Trophoblast cell (in vitro differentiated cells and primary cell): Measurements from ENCODE around the gene LAMC3.

Experiments
- DNase-seq, 2 donors: peaks; one replicate each; pipeline ENCODE4 v3.0.0-alpha.2; 2016
- H2AFZ ChIP-seq: 2 replicates; pipeline ENCODE4 v1.6.1; 2013; ENCODE audit warnings: low read length, moderate library complexity, mild to moderate bottlenecking; ENCODE audit not compliant: insufficient read depth, poor library complexity
- H2AK5ac ChIP-seq: 2 replicates; pipeline ENCODE4 v1.6.1; 2013; ENCODE audit warnings: mild to moderate bottlenecking, low read length
- H2BK120ac ChIP-seq: 2 replicates; pipeline ENCODE4 v1.6.1; 2013; ENCODE audit warnings: low read length, mild to moderate bottlenecking, moderate library complexity; ENCODE audit not compliant: insufficient read depth, poor library complexity
- H2BK12ac ChIP-seq: 2 replicates; pipeline ENCODE4 v1.6.1; 2013; ENCODE audit warnings: mild to moderate bottlenecking, low read length, moderate library complexity
- H2BK5ac ChIP-seq: 2 replicates; pipeline ENCODE4 v1.6.1; 2013; ENCODE audit warnings: low read length, low read depth, moderate library complexity, mild to moderate bottlenecking; ENCODE audit not compliant: poor library complexity
- H3K14ac ChIP-seq: 2 replicates; pipeline ENCODE4 v1.6.1; 2013; ENCODE audit warnings: mild to moderate bottlenecking, low read length
- H3K18ac ChIP-seq: 2 replicates; pipeline ENCODE4 v1.6.1; 2013; ENCODE audit warnings: mild to moderate bottlenecking, low read length
- H3K23ac ChIP-seq: 2 replicates; pipeline ENCODE4 v1.6.1; 2013; ENCODE audit warnings: low read length
- H3K27ac ChIP-seq: 2 replicates; pipeline ENCODE4 v1.5.1; 2013; ENCODE audit warnings: low read depth, mild to moderate bottlenecking, inconsistent platforms, low read length, moderate library complexity
- H3K27me3 ChIP-seq: 2 replicates; pipeline ENCODE4 v1.6.1; 2013; ENCODE audit warnings: inconsistent platforms, mild to moderate bottlenecking, low read length, moderate library complexity; ENCODE audit not compliant: insufficient read depth
- H3K36me3 ChIP-seq, 2 experiments: 1 replicate in 1 of 2; 2 replicates in 1 of 2; pipeline ENCODE4 v1.6.1; 2013; ENCODE audit warnings: low read length in 2 of 2, mild to moderate bottlenecking in 2 of 2, moderate library complexity in 1 of 2; ENCODE audit not compliant: insufficient read depth in 2 of 2, control insufficient read depth in 1 of 2
- H3K4ac ChIP-seq: 2 replicates; pipeline ENCODE4 v1.6.1; 2013; ENCODE audit warnings: low read depth, mild to moderate bottlenecking, low read length, moderate library complexity
- H3K4me1 ChIP-seq, 2 experiments: 1 replicate in 1 of 2; 2 replicates in 1 of 2; pipeline ENCODE4 v1.6.1; 2013; ENCODE audit warnings: low read length in 2 of 2, mild to moderate bottlenecking in 2 of 2, moderate library complexity in 1 of 2; ENCODE audit not compliant: insufficient read depth in 2 of 2, control insufficient read depth in 1 of 2
- H3K4me2 ChIP-seq: 2 replicates; pipeline ENCODE4 v1.6.1; 2013; ENCODE audit warnings: inconsistent platforms, mild to moderate bottlenecking, low read length, moderate library complexity
- H3K4me3 ChIP-seq: 2 replicates; pipeline ENCODE4 v1.5.1; 2013; ENCODE audit warnings: mild to moderate bottlenecking, low read depth, low read length, inconsistent platforms
- H3K79me1 ChIP-seq: one replicate; pipeline ENCODE4 v1.6.1; 2013; ENCODE audit warnings: low read length
- H3K79me2 ChIP-seq: 2 replicates; pipeline ENCODE4 v1.6.1; 2013; ENCODE audit warnings: low read length, mild to moderate bottlenecking; ENCODE audit not compliant: control insufficient read depth, insufficient read depth, poor library complexity
- H3K9ac ChIP-seq: 2 replicates; pipeline ENCODE4 v1.6.1; 2013; ENCODE audit warnings: mild to moderate bottlenecking, low read length
- H3K9me3 ChIP-seq: 2 replicates; pipeline ENCODE4 v1.6.1; 2013; ENCODE audit warnings: low read depth, mild to moderate bottlenecking, control low read depth, inconsistent platforms, low read length; ENCODE audit not compliant: insufficient read depth
- H4K12ac ChIP-seq: 2 replicates; pipeline ENCODE4 v1.6.1; 2013; ENCODE audit warnings: low read depth, mild to moderate bottlenecking, low read length, moderate library complexity
- H4K8ac ChIP-seq: 2 replicates; pipeline ENCODE4 v1.6.1; 2013; ENCODE audit warnings: low read depth, mild to moderate bottlenecking, low read length, moderate library complexity
- H4K91ac ChIP-seq: one replicate; pipeline ENCODE4 v1.6.1; 2013; ENCODE audit warnings: low read depth, mild to moderate bottlenecking, low read length, moderate library complexity
- WGBS: extraction: QIAGEN DNeasy Blood & Tissue Kit; methylation state at CpG from one replicate; pipeline ENCODE4 v1.1.7; 2013; ENCODE audit warnings: missing lambda C conversion rate; ENCODE audit not compliant: insufficient read length, insufficient coverage; ENCODE audit errors: extremely low coverage; 5-methylcytosine and 5-hydroxymethylcytosine counted together

The LAMC3 gene

DNA sequence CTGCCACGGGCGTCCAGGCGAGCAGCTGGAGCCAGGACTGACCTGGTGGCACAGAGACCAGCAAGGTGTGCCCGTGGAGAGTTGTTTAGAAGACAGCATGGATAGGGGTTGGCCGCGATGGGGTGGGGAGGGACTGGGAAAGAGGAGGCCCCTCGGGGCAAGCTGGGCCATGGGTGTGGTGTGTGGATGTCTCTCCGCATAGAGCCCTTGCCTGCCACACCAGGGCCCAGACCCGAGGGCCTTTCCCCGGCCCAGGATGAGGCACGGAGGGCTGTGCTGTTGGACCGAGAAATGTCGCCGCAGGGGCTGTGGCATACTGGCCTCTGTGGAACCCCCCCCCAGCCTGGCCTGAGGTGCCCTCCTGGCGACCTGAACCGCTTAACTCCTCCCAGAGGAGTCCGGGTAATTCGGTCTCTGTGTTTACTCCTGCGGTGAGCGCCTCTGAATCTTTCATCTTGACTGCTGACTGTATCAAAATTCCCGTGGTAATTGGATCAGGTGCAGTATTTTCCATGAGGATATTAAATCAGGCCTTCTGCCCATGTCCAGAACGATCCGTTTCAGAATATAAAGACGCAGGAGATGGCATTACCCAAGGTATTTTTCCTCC, 22.5 kb upstream of the LAMC3 start:
- H3K4me1 ChIP-seq: no peaks in the 10 kb centered on the region
- H2AFZ ChIP-seq: no peak overlapping the region
- no peak overlapping the region for H4K91ac ChIP-seq
- no peak overlapping the region for H3K9ac ChIP-seq
- no peaks in the 10 kb centered on the region for H3K9me3 ChIP-seq
- no peak for DNase-seq
- no peaks in the 10 kb centered on the region for H3K36me3 ChIP-seq
- no peak overlapping the region for H2BK12ac ChIP-seq
- WGBS: no CpG with 5 or more reads among the region's 24 CpGs
- no peak overlapping the region for H2AK5ac ChIP-seq
- no peak overlapping the region for H4K8ac ChIP-seq
- no peak overlapping the region for H3K23ac ChIP-seq
- H3K27ac ChIP-seq: no peak overlapping the region
- no peaks in the 10 kb centered on the region for H3K79me2 ChIP-seq
- H3K4ac ChIP-seq: no peak overlapping the region
- no peak overlapping the region for H3K4me3 ChIP-seq
- no peak overlapping the region for H3K18ac ChIP-seq
- no peak overlapping the region for H3K4me2 ChIP-seq
- H3K27me3 ChIP-seq: no peaks in the 10 kb centered on the region
- no peak overlapping the region for H2BK5ac ChIP-seq
- H2BK120ac ChIP-seq: no peak overlapping the region
- no peak overlapping the region for H4K12ac ChIP-seq
- no peak overlapping the region for H3K14ac ChIP-seq
- H3K79me1 ChIP-seq: no peaks in the 10 kb centered on the region

DNA sequence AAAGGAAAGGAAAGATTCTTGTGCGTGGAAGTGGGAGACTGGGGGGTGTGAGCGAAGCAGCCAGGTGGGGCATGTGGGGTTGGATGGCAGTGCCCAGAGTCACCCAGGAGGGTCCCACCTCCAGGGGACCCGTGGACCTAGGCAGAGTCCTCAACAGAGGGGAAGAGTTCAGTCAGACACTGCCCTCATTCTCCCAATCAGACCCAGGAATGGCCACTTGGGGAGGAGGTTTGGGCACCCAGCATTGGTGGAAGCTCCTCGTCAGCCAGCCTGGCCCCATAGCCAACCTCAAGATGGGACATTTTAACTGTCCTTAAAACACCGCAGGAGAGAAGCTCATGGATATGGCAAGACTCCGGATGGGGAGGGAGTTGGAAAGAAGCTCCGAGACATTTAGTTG, 21.9 kb upstream of the LAMC3 start:
- H3K4me1 ChIP-seq: no peaks in the 10 kb centered on the region
- H2BK12ac ChIP-seq: no peak overlapping the region
- no peak overlapping the region for H3K23ac ChIP-seq
- H2AFZ ChIP-seq: no peak overlapping the region
- no peak overlapping the region for H3K14ac ChIP-seq
- no peak overlapping the region for H3K9ac ChIP-seq
- no peak for DNase-seq
- H2BK120ac ChIP-seq: no peak overlapping the region
- no CpG with 5 or more reads among the region's 7 CpGs for WGBS
- no peak overlapping the region for H3K4ac ChIP-seq
- no peaks in the 10 kb centered on the region for H3K79me2 ChIP-seq
- no peak overlapping the region for H3K27ac ChIP-seq
- no peaks in the 10 kb centered on the region for H3K9me3 ChIP-seq
- no peak overlapping the region for H2BK5ac ChIP-seq
- no peak overlapping the region for H4K91ac ChIP-seq
- H3K4me2 ChIP-seq: no peak overlapping the region
- H3K36me3 ChIP-seq: no peaks in the 10 kb centered on the region
- H3K27me3 ChIP-seq: no peaks in the 10 kb centered on the region
- H2AK5ac ChIP-seq: no peak overlapping the region
- H3K18ac ChIP-seq: no peak overlapping the region
- H3K4me3 ChIP-seq: no peak overlapping the region
- H4K12ac ChIP-seq: no peak overlapping the region
- no peak overlapping the region for H4K8ac ChIP-seq
- no peaks in the 10 kb centered on the region for H3K79me1 ChIP-seq

DNA sequence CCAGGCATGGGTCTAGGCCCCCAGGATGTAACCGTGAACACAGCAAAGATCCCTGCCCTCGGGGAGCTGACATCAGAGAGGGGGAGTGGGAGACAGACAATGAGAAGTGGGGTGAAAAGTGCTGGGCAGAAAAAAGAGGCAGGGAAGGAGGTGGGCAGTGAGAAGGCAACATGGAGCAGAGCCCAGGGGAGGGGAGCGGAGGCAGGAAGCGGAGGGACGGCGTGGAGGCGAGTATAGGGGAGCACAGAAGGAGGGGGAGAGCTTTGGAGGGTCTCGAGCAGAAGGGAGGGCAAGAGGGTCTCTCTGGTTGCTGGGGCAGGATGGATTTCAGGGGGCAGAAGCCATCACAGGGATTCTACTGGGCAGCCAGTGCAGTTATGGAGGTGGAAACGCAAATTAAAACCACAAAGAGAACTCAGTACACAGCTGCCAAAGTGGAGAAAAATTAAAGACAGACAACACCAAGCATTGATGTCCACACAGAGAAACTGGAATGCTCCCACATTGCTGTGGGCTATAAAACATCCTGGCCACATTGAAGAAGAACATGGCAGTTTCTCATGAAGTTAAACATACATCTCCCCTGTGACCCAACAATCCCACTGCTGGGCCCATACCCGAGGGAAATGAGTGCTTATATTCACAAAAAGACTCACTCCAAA, 21.1 kb upstream of the LAMC3 start:
- Histone ChIP-seq H4K12ac (no peak overlapping the region), H2BK5ac (no peak overlapping the region), H2BK120ac (no peak overlapping the region), H3K79me1 (no peaks in the 10 kb centered on the region), H3K4me3 (no peak overlapping the region), H3K9ac (no peak overlapping the region), H3K79me2 (no peaks in the 10 kb centered on the region), H3K14ac (no peak overlapping the region), H3K18ac (no peak overlapping the region), H3K9me3 (no peaks in the 10 kb centered on the region), H3K27me3 (no peaks in the 10 kb centered on the region), H2AK5ac (no peak overlapping the region), H3K4me1 (no peaks in the 10 kb centered on the region), H3K27ac (no peak overlapping the region), H3K36me3 (no peaks in the 10 kb centered on the region), H3K4me2 (no peak overlapping the region), H4K8ac (no peak overlapping the region), H2AFZ (no peak overlapping the region), H3K23ac (no peak overlapping the region), H3K4ac (no peak overlapping the region), H2BK12ac (no peak overlapping the region), H4K91ac (no peak overlapping the region)
- no CpG with 5 or more reads among the region's 10 CpGs for WGBS
- DNase-seq: no peak

DNA sequence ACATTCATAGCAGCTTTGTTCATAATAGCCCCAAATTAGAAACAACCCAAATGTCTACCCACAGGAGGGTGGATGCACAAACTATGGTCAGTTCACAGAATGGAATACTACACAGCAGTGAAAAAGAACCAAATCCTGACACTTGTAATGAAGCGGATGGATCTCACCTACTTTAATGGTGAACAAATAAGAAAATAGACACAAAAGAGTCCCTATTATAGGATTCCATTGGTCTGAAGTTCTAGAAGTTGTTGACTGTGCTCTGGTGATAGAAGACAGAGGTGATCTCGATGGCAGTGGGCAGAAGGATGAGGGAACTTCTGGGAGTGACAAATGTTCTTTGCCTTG, 20.6 kb upstream of the LAMC3 start:
- H3K4me3 ChIP-seq: no peak overlapping the region
- H4K12ac ChIP-seq: no peak overlapping the region
- no peaks in the 10 kb centered on the region for H3K27me3 ChIP-seq
- no peak overlapping the region for H2BK120ac ChIP-seq
- H4K8ac ChIP-seq: no peak overlapping the region
- H3K4ac ChIP-seq: no peak overlapping the region
- no peak overlapping the region for H3K4me2 ChIP-seq
- H2BK12ac ChIP-seq: no peak overlapping the region
- no peaks in the 10 kb centered on the region for H3K36me3 ChIP-seq
- H3K27ac ChIP-seq: no peak overlapping the region
- no peak overlapping the region for H3K18ac ChIP-seq
- no peak for DNase-seq
- H2BK5ac ChIP-seq: no peak overlapping the region
- H3K14ac ChIP-seq: no peak overlapping the region
- no peaks in the 10 kb centered on the region for H3K79me1 ChIP-seq
- no peak overlapping the region for H3K23ac ChIP-seq
- H4K91ac ChIP-seq: no peak overlapping the region
- no peaks in the 10 kb centered on the region for H3K4me1 ChIP-seq
- no peaks in the 10 kb centered on the region for H3K9me3 ChIP-seq
- WGBS: no CpG with 5 or more reads among the region's 2 CpGs
- H2AK5ac ChIP-seq: no peak overlapping the region
- H3K9ac ChIP-seq: no peak overlapping the region
- H2AFZ ChIP-seq: no peak overlapping the region
- H3K79me2 ChIP-seq: no peaks in the 10 kb centered on the region
